Measurements from ENCODE around the gene SOX13. TPM values are rescaled to one million over a fixed set of nuclear protein-coding genes. Genes with fewer than 3 reads are reported as not detected.
A peak's percentile ranks its signal among the peaks of the same experiment; 100 is the strongest.

SOX13 gene
- total RNA-seq, 1 donor from 2014 or later, result 10.4 TPM

DNA sequence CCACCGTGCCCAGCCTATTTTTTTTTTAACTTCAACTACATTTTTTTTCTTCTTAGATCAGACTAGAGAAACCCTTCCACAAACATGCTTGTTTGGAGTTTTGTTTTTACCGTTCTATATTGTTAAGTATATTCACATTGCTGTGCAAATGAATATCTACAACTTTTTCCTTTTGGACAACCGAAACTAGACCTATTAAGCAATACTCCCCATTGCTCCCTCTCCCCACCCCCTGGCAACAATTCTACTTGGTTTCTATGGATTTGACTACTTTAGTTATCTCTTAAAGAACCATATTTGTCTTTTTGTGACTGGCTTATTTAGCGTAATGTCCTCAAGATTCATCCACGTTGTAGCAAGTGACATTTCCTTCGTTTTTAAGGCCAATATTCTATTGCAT lies 59.8 kb downstream of the SOX13 start:
- no peak for ATAC-seq

DNA sequence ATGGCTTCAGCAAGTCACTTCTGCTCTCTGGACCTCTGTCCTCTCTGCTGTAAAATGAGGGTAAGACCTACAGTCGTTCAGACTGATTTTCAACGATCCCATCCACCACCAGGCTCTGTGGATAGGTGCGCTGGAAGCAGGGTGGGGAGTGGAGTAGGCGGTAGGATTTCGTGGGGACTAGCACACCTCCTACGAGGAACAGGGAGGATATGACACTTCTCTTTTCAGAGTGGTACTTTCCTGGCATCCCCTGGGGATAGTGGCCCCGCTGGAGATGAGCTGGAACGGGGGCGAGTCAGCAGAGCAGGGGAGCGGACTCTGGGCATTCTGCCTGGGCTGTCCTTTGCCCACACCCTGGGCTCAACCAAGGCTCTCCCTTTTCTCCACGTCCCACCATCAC lies 61.2 kb downstream of the SOX13 start:
- ATAC-seq, result no peak

DNA sequence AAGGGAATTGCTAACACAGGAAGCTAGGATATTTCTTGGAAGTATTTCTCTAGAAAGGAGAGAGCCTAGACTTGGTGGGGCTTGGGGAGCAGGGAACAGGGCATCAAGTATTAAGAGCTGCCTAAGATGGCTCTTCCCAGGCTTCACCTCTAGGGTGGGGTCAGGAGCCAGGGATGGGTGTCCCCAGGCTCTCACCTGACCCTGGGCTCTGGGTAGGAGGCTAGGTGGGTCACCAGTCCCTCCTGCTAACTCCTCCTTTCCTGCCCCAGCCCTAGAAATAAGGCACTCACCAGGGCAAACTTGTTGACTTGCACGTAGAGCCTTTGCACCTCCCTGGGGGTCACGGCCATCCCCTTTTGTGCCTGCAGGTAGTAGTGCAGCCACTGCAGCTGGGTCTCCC lies 63.9 kb downstream of the SOX13 start:
- ATAC-seq, result no peak

DNA sequence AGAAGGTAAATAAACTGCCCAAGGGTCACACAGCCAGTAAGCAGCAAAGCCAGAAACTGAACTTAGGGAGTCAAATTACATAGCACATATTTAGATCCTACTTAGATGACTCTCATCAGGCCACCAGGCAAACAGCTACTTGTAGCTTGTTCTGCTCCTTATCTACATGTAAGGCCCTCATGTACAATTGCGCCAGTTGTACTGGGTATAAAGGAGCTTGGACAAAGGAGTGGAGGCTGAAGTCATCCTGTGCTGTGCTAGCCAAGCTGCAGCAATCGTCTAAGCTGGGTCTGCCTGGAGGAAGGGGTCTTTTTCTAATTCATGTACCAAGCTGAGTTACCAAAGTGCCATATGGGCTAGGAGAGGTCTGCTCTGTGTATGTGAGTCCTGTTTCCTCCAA lies 66.2 kb downstream of the SOX13 start:
- ATAC-seq, result no peak

DNA sequence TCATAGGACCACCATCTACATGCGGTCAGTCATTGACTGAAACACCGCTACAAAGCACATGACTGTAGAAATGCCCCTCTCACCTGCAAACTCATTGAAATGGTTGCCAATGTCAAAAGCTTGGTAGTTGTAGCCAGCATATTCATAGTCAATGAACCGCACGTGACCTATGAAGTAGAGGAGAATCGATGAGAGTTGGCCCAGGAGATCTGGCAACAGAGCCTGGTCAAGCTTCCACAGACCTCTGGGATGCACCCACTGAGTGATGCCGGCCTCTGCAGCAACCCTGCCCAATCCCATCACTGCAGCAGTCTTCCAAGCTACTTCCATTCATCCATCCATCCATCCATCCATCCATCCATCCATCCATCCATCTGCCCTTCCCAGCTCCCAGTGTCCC lies 67.0 kb downstream of the SOX13 start:
- ATAC-seq, result no peak

DNA sequence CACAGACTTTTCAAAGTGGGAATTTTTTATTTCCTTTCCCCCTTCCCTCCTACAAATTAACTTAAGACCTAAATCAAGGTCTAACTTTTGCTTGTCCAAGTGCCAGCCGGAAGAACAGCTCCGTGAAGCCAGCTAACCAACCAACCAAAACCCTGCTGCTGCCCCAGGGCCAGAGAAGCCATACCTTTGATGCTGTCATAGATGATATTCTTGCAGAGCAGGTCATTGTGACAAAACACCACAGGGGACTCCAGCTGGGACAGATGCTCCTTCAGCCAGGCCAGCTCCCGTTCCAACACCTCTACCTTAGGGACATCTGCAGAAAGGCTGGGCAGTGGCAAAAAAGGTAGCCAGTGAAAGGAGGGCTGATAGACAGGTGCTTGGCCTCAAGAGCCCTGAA lies 68.2 kb downstream of the SOX13 start:
- peak; percentile 22 for ATAC-seq

DNA sequence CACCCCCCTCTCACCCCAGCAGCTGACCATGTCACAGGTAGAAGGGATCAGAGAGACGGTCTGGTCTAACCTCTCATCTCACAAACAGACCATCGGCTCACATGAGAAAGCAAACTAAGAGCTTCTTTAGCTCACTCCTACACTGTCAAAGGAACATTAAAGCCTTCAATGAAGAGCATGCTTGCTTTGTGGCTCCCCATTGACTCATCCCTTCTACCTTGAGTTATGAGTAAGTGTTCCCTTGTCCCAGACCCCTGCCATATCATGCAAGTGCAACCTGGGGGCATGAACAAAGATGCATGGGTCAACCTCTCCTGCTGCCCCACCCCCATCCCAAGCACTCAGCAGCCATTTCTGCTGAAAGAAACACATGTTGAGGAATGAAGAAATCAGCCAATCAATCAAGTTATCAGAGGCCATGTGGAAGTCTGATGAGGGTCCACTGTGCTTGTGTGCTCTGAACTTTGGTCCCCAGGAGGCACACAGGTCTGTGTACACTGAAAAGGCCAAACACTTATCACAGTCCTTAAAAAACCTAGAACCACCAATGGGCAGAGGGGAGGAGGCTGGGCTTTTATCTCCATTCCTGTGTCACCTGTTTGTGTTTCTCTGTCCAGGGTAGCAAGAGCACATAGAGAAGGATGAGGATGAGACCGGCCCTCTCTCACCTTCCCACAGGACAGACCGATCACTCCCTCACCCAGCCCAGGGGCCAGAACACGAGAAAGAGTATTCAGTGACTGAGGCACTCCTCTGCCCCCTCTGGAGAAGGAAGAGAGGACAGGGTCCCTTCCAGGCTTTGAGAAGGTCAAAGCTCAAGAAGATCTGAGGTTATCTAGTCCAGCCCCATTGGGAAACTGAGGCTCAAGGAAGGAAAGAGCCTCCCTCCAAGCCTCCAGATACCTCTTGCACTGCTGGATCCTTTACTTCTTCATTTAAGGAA lies 69.4 kb downstream of the SOX13 start:
- no peak for ATAC-seq

DNA sequence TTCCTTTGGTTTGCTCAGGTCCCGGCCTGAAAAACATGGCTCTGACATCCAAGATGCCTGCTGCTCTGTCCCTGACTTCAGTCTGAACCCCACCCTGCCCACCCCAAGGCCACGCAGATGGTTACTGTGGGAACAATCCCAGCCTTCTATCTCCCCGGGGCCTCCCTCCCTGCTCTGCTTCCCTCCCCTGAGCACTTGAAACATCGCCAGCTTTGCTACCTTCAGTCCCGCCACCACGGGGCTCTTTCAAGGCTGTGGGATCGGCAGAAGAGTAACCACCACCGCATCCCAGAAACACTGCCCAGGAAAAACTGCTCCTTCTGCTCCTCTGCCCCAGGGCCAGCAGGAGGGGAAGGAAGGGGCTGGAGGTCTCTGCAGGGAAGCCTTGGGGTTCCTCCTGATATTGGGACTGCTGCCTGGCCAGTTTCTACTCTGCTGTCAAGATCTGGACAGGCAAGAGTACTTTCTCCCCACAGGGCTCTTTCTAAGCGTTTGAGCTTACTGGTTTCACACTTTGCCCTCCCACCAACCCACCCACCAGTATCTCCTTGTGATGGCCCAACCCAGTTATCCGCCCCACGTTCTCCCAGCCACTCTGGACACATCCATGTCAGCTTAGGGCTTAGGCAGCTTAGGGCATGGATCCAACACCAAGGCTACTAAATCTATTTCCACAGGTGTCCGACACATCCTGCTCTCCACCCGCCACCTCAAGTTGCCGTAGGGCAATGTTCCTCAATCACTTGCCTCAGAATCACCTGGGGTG lies 70.5 kb downstream of the SOX13 start:
- no peak for ATAC-seq

DNA sequence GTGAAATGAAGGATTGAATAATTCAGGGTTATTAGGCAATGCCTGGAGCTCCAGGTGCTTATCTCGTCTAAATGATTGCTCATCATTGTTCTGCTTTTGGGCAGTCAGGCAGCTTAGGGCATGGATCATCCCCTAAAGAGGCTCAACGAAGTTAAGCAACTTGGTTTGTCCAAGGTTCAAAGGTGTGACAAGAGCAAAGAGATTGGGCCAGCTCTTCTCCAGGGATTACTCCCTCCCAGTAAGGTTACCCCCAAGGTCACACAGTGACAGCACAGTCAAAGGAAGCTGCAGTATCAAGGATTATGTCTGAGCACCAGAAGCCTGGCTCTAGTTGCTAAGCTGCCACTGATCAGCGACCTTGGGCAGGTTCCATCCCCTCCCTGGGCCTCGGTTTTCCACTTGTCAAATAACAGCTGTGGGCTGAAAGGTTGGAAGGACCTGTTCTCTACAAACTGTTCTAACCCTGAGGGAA lies 72.2 kb downstream of the SOX13 start:
- no peak for ATAC-seq

DNA sequence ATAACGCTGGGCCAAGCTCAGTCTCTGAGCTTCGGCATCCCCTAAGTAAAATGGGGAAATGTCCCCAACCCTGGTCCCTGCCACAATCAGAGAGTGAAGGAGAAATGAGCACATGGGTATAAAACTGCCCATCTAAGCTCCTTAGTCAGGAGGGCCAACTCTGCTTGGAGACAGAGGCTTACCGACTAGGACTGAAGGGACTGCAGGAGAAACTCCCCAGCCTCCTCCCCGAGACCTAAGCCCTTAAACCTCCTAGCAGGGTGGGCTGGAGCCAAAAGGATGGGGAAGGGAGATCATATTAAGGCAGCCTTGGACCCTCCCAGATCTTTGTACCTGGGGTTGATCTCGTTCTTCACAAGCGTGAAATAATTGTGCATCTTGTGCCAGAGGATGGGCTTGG lies 73.4 kb downstream of the SOX13 start:
- ATAC-seq, result no peak

DNA sequence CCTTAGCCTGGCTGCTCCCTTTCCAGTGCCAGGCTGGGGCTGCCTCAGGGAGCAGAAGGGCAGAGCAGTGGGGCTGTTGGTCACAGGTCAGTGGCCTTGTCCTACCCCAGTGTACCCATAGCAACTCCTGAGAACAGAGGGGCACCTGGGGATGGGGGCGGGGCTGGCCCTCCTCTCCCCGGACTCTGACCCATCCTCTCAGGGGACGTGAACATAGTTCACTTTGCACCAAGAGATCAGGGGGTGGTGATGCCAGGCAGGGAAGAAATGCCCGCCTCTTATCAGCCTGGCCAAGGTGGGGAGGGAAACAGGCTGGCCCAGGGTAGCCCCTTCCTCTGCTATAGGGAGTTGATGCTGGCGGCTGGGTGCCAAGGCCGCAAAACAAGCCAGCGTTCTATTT lies 74.0 kb downstream of the SOX13 start:
- ATAC-seq, result no peak

DNA sequence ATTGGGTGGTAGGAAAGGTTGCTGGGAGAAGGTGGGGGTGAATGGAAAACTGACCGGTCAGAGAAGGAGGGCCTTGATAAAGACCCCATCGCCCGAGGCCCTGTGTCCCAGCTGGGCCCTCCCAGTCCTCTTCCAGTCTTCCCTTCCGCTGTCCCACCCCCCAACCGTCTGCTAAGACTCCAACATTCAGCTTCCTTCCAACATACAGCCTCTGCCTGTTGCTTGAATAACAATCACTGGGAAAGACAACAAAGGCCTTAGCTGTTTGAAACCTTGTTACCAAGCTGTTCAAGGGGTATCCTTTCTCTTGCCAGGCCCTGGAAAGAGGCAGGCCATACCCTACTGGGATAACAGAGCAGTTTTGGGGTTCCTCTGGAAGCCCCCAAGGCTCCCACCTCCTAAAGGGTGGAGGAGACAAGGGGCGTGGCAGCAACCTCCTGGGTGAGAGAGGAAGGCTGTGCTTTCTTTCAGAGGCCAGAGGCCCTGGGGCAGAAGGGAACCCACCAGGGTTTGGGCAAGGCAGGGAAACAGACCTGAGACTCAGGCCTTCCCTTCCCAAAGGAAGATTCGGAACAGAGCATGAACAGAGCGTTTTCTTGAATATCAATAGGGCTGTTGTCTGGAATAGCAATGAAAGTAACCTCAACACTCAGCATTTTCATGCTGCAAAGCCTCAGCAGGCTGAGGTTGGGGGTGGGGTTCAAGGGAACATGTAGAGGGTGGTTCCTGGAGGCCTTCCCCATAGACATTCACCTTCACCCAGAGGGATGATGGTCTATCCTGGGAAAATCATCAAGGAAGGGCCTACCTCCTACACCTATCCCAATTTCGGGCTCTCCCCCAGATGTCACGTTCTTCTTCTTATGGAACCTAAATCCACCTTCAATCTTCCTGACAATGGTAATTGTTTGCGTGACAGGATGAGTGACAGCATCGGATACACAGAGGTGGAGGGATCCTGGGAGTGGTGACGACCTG lies 74.8 kb downstream of the SOX13 start:
- ATAC-seq, result no peak

DNA sequence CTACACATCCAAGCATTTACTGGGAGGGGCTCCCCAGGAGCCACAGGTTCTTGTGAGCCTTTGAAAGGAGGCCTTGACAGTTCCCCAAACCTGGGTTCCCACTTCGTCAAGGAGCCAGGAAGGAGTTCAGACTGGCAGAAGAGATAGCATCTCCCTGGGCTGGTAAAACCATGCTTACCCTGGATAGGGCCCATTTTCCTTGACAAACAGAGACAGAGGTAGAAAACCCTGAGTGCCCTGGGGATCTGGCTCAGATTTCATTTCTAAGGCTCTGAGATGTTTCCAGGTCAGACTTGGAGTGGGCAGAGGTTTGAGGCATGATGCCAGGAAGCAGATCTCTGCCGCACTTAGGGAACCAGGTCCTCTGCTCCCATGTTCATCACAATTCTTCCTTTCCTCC lies 76.2 kb downstream of the SOX13 start:
- ATAC-seq, result no peak

DNA sequence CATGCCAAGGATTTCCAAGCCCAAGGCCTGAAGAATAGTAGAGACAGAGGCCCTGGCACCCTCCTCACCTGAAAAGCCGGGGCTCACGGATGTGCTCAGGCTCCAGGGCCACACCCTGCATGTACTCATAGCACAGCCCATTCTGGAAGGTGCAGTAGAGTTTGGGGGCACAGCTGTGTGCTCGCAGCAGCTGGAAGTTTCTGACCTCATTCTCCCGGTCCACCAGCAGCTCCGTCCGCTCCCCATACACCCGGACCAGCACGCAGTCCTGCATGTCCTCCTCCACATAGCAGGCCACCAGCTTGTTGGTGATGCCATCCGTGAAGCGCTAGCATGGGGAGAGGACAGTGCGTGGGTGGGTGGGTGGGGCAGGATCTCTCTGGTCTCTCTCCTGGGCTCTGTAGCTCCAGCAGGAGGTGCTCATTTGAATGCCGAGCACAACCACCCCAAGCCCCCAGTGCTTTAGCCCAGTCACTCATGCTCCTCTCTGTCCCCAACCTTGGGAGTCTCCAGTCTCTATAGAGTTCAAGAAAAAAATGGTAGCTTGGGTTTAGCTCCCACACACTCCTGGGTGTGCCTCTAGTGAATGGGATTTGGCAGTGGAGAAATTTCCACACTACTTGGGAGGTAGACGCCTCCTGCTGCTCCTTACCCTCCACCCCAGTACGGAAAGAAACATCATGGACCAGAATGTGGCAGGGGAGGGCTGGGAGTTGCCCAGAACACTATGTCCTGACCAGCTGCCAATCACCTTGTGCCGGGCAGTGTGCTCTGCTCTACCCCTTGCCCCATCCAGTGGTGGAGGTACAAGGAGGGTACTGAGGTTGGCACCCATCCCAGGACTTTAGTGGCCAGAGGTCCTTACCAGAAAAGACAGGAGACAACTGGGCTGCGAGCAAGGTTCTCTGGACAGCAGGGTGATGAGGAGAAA lies 77.0 kb downstream of the SOX13 start:
- no peak for ATAC-seq

DNA sequence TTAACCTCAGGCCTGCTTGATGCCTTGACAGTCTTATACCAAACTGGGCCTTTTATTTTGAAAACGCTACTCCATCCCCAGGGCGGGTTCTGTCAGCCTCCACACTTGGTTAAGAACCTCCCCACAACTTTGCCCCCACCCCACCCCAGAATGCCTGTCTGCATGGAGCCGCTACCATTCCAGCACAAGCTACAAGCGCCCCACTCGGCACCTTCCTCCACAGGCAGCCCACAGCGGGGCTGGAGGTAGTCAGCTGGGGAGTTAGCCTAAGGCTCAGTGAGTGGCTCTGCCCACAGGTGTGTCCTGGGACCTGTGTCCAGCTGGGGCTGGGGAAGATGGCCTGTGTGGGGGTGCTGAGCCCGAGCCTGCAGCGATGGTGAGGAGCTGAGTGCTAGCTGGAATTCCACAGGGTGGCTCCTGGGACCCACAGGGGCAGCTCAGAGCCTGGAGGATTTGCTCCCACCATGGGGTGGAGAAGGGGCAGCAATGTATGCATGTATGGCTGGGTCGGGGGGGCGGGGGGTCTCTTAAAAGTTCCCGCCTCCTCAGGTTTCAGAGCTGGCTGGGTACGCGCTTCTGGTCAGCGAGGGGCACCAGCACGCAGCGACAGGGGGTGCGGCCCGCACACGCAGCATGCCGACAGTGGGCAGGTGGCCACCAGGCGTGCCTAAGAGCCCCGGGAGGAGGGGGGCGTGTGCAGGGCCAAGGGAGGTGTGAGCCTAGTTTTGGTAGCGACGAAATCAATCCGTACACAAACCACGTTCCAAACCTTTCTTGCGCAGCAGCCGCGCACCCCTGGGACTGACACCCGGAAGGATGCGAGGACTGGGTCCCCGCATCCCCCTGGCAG lies 78.0 kb downstream of the SOX13 start:
- ATAC-seq, result no peak

DNA sequence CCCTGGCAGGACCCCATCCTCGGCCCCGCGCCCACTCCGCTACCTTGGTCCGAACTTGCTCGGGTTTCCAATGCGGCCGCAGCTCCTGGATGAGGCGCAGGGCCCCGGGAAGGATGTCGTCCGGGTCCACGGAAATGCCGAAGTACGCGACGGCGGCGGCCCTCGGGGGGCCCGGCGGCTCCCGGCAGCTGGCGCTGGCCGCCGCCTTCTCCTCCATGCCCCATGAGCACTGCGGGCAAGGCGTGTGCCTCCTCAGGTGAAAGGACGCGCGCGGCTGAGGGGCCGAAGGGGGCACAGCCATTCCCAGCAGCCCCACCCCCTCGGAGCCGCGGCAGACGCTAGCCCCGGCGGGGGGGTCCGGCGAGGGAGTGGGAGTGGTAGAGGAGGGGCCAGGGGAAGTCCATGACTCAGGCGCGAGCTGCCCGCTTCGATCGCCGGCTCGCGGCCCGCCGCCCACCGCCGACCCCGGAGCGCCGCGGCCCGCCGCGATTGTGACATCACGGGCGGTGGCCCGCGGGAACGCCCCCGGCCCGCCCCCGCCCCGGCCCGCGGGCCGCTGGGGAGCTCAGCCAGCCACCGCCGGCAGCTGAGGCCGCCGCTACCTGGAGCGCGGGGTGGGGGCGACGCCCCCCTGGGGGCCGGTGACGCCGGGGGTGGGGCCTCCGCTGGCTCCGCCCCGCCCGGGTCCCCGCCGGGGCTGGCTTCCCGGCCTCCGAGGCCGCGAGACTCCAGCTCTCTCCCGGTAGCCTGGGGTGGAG lies 78.8 kb downstream of the SOX13 start, which contains the start of gene ETNK2:
Gene ETNK2 (minus strand): TSS at position 493 of the 758 bp plus-strand sequence. CDS start 192 bp downstream, at position 301.
- peak; percentile 20 for ATAC-seq

DNA sequence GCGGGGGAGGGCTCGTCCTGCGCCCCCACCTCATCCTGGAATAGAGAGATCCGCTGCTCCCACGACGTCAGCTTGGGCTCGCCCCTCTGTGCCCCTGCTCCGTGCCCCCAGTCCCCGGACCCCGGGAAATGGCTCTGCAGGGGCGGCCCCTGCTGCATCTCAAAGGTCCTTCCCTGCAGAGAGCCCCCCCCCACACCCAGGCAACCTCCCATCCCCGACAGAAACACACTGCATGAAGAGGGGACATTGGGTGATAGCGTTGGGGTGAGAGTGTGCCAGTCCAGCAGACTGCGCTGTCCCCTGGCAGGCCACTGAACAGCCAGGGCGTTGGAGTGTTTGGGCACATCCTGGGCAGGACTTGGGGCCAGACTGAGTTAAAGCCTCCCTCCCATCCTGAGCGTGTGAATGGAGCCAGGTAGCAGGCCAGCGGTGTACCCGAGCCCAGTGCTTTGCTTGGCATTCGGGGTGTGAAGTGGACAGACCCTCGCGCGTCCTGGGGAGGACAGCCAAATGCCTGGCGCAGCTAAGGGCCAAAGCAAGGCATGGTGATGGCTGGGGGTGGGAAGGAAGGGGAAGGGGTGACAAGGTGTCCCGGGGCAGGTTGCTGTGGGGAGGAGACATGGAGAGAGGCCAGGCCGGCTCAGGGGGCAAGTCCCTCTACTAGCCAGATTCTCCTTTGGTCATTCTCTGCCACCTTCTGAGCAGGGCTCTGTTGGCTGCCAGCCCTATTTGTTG lies 79.6 kb downstream of the SOX13 start:
- ATAC-seq, result no peak

DNA sequence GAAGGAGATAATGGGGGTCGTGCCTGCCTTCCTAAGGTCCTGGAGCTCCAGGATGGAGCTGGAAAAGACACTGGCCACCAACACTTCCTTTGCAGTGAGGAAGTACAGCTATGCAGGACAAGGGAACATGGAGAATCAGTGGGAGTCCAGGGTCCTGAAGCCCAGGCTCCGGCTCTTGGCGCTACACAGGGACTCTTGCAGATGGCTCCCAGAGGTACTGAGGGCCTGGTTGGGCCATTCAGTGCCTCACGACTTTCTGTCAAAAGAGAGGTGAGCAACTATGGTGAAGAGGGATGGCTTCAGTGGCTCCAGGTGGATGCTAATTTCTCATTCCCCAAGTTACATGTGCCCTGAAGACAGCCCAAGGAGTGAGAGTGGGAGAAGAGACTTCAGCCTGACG lies 80.8 kb downstream of the SOX13 start:
- no peak for ATAC-seq

All from esophagus mucosa (tissue), 1 donor.